Measurements from ENCODE around the gene C3orf33. TPM values are rescaled to one million over a fixed set of nuclear protein-coding genes. Genes with fewer than 3 reads are reported as not detected.

Gene C3orf33
- total RNA-seq, 2 experiments from 2014 or later = 2.0 to 2.5 TPM

GRCh38 chr3:155744626-155745324, 61.3 kb downstream of the C3orf33 start, which contains the start of gene PLCH1:
Gene PLCH1, minus strand, starts transcription at chr3:155745071. Its CDS starts 40,847 bp downstream, at chr3:155704224.
- CTCF ChIA-PET = no interaction called here

GRCh38 chr3:155744010-155744625, 62.0 kb downstream of the C3orf33 start:
- POLR2A ChIA-PET = no interaction called here
- CTCF ChIA-PET = no interaction called here

More at GRCh38 chr3:155744626-155745324, 61.3 kb downstream of the C3orf33 start, which contains the start of gene PLCH1:
- POLR2A ChIA-PET = no interaction called here

- ChIA-PET POLR2A (no interaction called here), CTCF (no interaction called here)
Measured at GRCh38 chr3:155743606-155744005, 62.5 kb downstream of the C3orf33 start.

GRCh38 chr3:155742349-155742965, 63.6 kb downstream of the C3orf33 start:
- CTCF ChIA-PET = no interaction called here
- POLR2A ChIA-PET = no interaction called here

- CTCF ChIA-PET = no interaction called here
- POLR2A ChIA-PET = no interaction called here
Measured at GRCh38 chr3:155741603-155742002, 64.5 kb downstream of the C3orf33 start.

GRCh38 chr3:155741101-155741500, 65.0 kb downstream of the C3orf33 start:
- POLR2A ChIA-PET = interaction anchor here (1.0 kb wide), 1 partner anchor 10 kb away, joined by 3 read pairs; no protein-coding TSS in a partner anchor
- CTCF ChIA-PET = no interaction called here

GRCh38 chr3:155739154-155739553, 66.9 kb downstream of the C3orf33 start:
- ChIA-PET CTCF (no interaction called here), POLR2A (no interaction called here)

- ChIA-PET POLR2A (no interaction called here), CTCF (no interaction called here)
Measured at GRCh38 chr3:155738580-155739076, 67.5 kb downstream of the C3orf33 start.

- CTCF ChIA-PET = no interaction called here
- POLR2A ChIA-PET = no interaction called here
Measured at GRCh38 chr3:155737844-155738460, 68.1 kb downstream of the C3orf33 start.

- ChIA-PET POLR2A (no interaction called here), CTCF (no interaction called here)
Measured at GRCh38 chr3:155736381-155736780, 69.7 kb downstream of the C3orf33 start.

- ChIA-PET CTCF (no interaction called here), POLR2A (no interaction called here)
Measured at GRCh38 chr3:155730843-155731242, 75.2 kb downstream of the C3orf33 start.

GRCh38 chr3:155727836-155728235, 78.2 kb downstream of the C3orf33 start:
- CTCF ChIA-PET = no interaction called here
- POLR2A ChIA-PET = no interaction called here

GRCh38 chr3:155714295-155714718, 91.8 kb downstream of the C3orf33 start:
- ChIA-PET POLR2A (interaction anchor here (0.5 kb wide), 1 partner anchor 765 kb away, joined by 3 read pairs; no protein-coding TSS in a partner anchor), CTCF (no interaction called here)

Other genes with a start within 250 kb of the C3orf33 start
- gene PLCH1, start 61.2 kb downstream of the C3orf33 start, total RNA-seq = under 1 TPM; 0.08 to 0.10 TPM
- 10 to 100 TPM; 21.0 to 22.1 TPM for gene SLC33A1, start 48.1 kb upstream of the C3orf33 start, total RNA-seq
- gene GMPS, start 64.4 kb upstream of the C3orf33 start, total RNA-seq = 100 to 1,000 TPM; 128 to 129 TPM